GM18909 (cell line): Measurements from ENCODE around the gene AQP9.
"Not testable (repeated sequence)": the region's sequence is repeated elsewhere in the genome, so short reads cannot be mapped to it uniquely, and the experiment has no call there.

ENCODE experiments used
- ATAC-seq: cut with Tn5 transposase; IDR thresholded peaks from one replicate; pipeline ENCODE4 v1.9.1; 2021; ENCODE audit warnings: mild to moderate bottlenecking; ENCODE audit not compliant: unreplicated experiment, poor library complexity

Gene AQP9, protein sequence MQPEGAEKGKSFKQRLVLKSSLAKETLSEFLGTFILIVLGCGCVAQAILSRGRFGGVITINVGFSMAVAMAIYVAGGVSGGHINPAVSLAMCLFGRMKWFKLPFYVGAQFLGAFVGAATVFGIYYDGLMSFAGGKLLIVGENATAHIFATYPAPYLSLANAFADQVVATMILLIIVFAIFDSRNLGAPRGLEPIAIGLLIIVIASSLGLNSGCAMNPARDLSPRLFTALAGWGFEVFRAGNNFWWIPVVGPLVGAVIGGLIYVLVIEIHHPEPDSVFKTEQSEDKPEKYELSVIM

DNA sequence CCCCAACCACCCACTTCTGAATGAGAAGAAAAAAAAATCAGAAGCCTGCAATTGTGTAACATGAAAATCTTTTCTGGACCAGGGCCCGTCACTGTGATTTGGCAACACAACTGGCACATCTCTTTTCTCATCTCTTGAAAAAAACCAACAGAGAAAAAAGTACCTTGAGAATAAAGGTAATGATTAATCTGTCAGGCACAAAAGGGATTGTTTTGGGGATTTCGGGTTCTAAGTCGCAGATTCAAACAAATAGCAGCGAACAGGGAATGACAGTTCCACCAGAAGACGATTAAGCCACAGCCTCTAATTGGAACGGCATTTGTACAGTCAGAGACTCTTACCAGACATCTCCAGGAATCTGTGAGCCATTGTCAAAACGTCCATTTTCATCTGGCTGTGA, at the start of gene AQP9:
Gene AQP9 (plus strand): TSS at position 276 of the 400 bp plus-strand sequence. CDS start 185 bp downstream, outside the sequence.
- no peak for ATAC-seq

DNA sequence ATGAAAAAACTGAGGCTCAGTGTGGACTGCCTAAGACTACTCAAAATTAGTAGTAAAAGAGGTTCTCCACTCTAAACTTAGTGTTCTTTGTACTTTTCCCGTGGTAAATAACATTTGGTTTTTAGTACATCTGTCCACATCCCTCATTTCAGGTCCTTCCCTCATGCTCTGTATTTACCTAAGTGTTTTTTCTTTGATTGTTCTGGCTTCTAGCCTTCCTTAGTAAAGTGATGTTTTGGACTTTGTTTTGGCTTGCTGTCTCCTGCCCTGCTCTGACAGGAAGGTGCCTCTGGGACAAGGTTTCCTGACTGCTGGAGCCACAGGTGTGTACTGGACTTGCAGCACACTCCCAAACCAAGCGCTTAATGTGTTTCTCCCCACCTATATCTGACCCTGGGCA, 42.8 kb upstream of the AQP9 start:
- ATAC-seq, result no peak

DNA sequence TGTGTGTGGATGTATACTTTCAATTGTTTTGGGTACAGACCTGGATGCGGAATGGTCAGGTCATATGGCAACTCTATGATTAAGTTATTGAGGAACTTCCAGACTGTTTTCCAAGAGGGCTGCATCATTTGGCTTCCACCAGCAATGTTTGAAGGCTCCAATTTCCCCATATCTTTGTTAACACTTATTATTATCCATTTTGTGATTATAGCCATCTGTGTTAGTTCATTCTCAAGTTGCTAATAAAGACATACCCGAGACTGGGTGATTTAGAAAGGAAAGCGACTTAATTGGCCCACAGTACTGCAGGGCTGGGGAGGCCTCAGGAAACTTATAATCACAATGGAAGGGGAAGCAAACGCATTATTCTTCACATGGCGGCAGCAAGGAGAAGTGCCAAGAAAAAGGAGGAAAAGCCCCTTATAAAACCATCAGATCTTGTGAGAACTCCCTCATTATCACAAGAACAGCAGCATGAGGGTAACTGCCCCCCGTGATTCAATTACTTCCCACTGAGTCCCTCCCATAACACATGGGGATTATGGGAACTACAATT, 41.6 kb upstream of the AQP9 start:
- no peak for ATAC-seq

DNA sequence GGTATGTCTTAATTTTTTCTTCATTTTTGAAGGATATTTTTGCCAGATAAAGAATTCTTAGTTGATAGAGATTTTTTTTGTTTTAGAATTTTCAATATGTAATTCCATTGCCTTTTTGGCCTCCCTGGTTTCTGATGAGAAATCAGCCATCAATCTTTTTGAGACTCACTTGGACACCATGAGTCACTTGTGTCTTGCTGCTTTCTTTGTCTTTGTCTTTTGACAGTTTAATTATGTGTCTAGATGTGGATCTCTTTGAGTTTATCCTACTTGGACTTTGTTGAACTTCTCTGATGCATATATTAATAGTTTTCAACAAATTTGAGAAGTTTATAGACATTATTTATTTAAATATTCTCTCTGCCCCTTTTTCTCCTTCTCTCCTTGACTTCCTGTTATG, 34.7 kb upstream of the AQP9 start:
- no peak for ATAC-seq

DNA sequence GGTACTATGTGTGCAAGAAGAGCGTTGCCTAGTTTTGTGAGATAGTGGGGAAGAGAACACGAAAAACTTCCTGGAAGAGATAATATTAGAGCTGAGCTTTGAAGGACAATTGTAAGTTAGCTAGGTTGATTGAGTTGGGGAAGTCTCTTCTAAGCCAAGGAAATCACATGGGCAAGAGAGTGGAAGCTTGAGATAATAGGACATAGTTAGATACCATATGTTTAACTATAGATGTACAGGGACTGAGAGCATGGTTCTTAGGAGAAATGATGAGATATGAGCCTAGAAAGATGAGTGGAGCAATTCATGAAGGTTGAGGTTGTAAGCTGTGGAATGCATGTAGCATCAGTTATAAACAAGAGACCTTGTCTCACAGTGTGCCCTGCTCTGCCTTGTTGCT, 30.1 kb upstream of the AQP9 start:
- ATAC-seq, result no peak

DNA sequence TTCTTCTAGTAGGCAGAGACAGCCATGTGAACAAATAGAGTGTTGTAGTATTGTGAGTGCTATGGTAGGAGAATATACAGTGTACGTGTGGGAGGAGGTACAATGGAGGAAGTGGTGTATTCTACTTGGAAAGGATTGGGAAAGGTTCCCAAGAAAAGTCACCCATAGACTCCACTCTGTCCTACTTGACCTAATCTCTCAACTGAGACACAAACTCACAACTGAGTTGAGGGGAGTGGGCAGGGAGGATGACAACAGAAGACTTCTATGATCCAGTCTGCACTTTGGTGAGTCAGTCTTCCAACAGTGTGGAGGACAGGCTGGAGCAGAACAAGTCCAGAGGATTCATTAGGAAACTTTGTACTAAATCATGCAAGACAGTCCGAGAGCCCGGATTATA, 28.8 kb upstream of the AQP9 start:
- no peak for ATAC-seq

DNA sequence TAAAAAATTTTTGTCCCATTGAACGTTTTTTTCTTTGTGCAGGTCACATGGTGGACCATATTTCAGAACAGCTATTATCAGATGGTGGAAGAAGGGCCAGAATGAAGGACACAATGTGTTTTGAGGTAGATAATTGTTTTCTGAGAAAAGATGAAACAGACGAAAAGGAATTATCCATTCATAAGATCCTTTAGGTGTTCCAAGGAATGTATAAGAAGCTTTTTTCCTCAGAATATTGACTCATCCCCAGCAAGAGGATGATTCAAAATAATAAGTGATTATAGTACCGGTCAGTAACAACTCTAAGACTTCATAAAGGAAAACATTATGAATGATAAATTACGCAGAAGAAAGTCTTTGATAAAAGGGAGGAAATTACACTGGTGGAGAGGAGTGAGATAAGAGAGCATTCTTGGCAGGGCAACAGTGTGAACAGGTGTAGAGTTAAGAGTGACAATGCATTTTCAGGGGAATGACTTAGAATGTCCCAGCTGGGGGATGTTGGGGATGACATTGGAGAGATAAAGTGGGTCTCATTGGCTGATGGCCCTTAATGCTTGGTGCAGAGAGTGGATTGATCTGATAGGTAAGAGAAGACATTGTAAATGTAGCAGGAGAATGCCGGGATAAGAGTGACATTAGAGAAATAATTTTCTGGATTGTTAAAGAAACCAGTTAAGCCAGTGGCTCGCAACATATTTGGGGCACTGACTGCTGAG, 27.0 kb upstream of the AQP9 start:
- no peak for ATAC-seq

DNA sequence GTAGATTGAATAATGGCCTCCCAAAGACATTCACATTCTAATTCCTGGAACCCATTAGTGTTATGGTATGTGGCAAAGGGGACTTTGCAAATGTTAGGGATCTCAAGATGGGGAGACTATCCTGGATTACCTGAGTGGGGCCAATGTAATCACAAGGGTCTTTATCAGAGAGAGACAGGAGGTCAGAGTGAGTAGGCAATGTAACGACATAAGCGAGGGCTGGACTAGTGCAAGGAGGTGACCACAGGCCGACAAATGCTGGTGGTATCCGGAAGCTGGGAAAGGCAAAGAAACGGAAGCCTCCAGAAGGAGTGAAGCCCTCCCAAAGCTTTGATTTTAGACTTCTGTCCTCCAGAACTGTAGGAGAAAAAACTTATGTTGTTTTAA, 26.5 kb upstream of the AQP9 start:
- no peak for ATAC-seq

DNA sequence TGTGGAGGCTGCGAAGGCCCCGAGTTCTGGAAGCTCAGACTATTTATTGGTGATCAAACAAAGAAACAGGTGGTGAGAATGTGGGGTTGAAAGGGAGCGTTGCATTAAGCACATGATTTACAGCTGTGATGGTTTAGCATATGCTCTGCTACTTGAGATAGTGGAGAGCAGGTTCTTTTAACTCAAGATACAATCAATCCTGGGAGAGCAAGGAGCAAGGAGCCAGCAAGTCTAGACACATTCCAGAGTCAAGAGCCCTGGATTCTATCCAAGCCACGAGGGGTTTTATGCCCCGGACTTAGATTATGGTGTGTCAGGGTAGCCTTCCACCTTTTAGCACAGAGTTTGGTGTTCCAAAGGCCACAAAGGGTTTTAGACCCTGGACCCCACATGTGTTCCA, 24.8 kb upstream of the AQP9 start:
- not testable (repeated sequence) for ATAC-seq

DNA sequence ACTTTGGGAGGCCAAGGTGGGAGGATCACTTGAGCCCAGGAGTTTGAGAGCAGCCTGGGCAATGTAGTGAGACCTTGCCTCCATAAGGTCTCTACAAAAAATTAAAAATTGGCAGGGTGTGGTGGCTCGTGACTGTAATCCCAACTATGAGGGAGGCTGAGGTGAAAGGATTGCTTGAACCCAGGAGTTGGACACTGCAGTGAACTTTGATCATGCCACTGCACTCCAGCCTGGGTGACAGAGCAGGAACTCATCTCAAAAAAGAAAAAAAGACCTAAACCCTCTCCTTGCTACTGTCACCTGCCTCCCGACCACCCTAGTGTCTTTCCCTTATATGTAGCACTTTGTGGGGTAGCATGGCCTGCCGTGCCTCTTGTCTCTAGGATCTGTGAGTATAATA, 23.8 kb upstream of the AQP9 start:
- ATAC-seq, result no peak

DNA sequence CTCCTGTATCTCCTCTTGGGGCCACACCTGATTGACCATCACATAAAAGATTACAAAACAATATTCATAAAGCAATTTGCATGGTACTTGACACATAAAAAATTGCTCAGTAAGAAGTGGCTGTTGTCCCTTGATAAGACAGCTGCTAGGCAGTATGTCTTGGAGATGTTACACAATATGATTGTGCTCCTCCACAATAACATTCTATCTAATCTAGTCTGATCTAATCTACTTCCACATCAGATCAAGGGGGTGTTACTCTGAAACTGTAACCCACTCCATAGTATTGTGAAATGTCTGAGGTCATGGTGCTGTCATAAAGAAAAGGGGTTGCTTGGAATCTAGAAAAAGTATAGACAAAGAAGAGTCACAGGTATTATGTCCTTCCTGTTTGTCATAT, 23.4 kb upstream of the AQP9 start:
- ATAC-seq, result no peak

DNA sequence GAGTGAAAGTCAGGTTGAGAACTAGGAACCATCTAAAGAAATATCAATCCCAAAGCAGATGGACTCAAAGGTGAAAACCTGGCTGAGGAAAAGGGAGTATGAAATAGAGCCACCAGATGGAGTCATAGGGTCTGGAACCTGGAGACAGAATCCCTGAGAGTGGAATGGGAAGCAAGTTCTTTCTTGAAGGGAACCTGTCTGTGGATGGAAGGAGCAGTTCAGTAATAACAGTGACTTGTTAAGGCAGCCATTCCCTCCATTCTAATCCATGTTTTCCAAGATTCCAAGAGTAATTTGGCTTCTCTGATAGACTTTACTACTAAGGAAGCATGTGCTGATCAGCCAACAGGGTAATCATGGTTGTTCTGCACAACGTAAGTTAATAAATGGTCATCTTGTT, 22.5 kb upstream of the AQP9 start:
- no peak for ATAC-seq

DNA sequence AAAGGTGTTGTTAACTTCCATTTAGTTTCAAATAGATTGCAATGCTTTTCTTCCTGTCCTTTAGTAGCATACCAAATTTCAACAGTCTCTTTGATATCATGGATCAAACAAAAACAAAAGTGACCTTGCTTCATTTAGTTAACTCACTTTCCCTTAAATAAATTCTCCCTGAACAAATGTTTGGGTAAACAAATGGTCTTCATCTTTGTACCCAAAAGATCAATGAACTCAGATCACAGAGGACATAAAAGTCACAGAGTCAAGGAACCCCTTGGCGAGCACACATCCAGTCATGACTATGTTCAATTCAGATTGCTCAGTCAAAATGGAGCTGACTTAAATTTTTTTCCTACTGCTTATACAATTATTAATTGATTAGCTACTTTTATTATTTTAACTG, 20.6 kb upstream of the AQP9 start:
- no peak for ATAC-seq

DNA sequence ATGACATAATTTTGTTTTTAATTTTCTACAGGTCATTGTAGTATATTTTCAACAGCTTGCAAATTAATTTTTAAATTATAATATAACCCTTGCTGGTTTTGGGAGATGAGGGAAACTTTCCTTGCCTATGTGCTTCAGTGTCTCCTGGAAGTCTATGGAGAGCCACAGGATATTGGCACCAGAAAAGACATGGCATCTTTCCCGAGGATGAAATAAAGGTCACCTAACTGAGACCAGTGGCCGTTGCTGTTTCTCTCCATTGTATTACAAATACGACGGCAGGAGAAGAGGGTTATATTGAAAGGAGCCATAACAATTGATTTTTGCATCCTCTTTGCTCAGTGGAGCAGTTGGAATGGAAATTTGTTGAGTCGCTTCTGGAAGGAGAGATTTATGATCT, 19.9 kb upstream of the AQP9 start:
- no peak for ATAC-seq

DNA sequence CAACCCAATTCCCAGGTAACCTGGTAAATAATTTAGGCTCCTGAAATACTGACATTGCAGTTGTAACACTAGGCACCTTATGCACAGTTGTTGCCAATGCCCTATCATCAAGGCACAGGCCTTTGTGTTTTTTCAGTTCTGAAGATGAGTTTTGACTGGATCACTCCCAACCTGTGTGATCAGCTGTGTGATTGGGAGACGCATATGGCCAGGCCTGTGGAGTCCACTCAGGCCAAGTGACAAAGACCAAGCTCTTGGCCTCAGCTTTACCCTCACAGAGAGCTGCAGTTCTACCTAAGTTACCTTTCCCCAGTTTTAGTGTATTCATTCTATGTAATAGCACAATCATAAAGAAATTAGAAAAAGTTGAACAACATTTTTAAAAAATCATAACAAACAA, 19.2 kb upstream of the AQP9 start:
- no peak for ATAC-seq

DNA sequence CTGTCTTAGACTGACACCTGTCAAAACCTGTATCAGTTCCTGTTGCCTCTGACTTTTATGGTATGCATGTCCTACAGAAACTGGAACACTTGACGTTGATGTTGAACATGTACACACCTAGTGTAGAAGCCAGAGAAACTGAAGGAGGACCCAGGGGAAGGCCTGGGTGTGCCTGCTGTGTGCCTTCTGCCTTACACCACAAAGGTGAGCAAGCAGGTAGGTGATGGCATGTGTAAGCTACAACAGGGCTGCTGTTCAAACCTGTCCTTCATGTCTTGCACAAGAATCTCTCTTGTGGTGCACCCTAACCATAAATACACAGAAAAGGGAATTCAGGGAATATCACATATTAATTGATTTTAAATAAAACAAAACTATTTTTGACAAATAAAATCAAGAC, 13.6 kb upstream of the AQP9 start:
- no peak for ATAC-seq

DNA sequence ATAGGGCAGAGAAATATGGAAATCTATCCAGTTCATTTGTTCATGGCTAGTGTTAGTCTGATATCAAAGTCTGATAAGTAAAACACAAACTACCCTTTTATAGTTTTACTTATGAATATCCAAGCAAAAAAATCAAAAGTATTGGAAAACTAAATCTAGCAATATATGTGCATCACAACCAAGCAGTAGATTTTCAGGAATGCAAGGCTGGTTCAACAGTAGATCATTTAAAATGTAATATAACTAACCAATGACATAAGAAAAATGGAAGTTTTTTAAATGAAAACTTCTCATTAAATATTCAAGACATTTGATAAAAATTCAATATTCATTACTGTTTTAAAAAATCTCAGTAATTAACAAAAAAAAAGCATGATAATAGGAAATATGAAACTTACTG, 12.8 kb upstream of the AQP9 start:
- no peak for ATAC-seq

DNA sequence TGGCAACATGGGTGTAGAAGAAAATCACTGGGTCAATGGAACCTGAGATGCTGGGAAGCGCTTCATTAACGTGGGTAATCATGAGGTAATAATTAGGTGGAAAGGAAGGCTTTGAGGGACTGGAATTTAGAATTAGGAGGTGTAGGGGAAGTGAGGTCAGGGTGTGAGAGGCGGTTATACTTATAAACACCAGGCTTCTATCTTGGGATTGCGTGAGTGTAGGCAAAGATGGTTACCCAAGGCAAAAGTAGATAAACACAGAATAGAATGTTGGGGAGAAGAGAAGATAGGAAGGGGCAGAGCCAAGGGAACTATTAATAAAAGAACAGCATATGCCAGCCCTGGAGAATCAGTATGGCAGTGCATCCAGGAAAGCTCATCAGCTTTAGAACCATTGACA, 3.3 kb upstream of the AQP9 start:
- no peak for ATAC-seq

DNA sequence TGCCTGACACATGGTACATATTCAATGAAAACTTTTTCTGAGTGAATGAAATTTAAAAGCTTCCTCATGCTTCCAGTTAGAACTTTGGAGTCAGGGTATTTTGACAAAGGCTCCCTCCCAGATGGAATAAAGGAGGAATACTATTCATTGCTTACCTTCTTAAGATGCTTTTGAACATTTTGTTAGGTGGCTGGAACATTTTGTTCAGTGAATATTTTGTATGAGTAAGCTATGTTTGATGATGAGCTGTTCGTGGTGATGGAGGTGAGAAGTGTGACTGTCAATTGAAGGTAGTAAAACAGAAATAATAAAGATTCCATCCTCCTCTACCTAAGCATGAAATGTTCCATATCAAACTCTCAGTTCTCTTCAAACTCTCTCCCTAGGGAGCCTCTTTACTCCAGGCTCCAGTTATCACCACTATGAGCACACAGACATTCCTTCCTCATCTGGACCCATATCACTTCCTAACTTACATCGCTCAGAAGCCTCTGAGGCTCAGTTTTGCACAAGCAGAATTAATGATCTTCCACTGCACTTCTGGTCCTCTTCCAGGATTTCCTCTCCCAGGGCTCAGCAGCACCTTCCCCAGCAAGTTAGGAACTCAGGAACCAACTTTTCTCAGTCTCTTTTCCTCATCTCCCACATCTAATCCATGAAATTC, 2.5 kb upstream of the AQP9 start:
- ATAC-seq, result no peak

DNA sequence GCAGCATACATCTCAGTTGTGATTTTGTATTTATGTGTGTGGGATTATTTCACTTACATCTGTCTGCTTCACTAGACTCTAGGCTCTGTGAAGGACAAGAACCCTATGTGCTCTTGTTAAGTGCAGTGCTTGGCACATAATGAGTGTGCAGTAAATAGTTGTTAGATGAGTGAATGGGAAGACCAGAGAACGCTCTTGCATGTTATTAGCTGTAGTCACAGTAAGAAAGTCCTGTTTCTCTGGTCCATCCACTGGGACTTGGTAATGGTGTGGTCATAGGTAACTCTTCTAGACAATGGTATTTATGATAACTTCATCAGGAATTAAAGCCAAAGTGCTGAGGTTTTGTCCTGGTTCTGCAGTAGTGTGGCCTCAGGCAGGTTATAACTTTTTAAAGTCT, 1.4 kb upstream of the AQP9 start:
- no peak for ATAC-seq

DNA sequence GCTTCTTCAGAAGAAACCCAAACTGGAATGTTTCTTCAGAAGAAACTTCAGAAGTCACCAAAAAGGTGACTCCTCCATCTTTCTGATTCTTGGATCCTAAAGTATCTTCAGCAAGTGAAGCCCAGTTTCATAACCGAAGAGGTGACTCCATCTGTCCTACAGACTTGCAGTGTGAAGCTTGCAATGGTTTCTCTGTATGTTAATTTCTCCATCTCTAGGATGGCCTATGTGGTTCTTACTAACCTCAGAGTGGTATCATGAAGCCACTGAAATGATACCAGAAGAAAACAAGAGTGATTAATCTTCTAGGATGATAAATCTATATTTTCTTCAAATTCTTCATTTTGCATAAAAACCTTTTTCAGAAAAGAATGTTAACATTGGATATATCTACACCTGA, 495 bp upstream of the AQP9 start:
- no peak for ATAC-seq
